GM23248 (cell line): ENCODE measurements around the gene NAA16.

Experiments
- EZH2 ChIP-seq: fragments of 200-600 bp; sonication (generic); IDR thresholded peaks from 2 replicates; pipeline ENCODE4 v1.6.1; 2018; ENCODE audit warnings: antibody characterized with exemption, mild to moderate bottlenecking; ENCODE audit not compliant: insufficient read depth, poor library complexity, severe bottlenecking
- EZH2phosphoT487 ChIP-seq: fragments of 200-600 bp; sonication (generic); IDR thresholded peaks from 2 replicates; pipeline ENCODE4 v1.6.1; 2018; ENCODE audit warnings: antibody characterized with exemption, moderate library complexity, mild to moderate bottlenecking, low read depth; ENCODE audit not compliant: insufficient read depth

GRCh38 chr13:41418027-41418426, 107.0 kb downstream of the NAA16 start:
- TF ChIP-seq EZH2 (no peak), EZH2phosphoT487 (no peak)
